NT2/D1 (cell line): ENCODE measurements around the gene GRB10.

ENCODE experiments used
- DNase-seq: peaks from one replicate; pipeline ENCODE4 v3.0.0-alpha.2; 2011; ENCODE audit warnings: low read depth, low spot score
- H3K27me3 ChIP-seq: 2 replicates; pipeline ENCODE4 v1.6.0; 2011; ENCODE audit warnings: mild to moderate bottlenecking; ENCODE audit not compliant: insufficient read length, insufficient read depth
- H3K36me3 ChIP-seq: 2 replicates; pipeline ENCODE4 v1.6.1; 2011; ENCODE audit warnings: mild to moderate bottlenecking, low read length, mixed read lengths; ENCODE audit not compliant: insufficient read depth, insufficient read length
- H3K4me1 ChIP-seq: 2 replicates; pipeline ENCODE4 v1.5.1; 2011; ENCODE audit not compliant: insufficient read depth, insufficient read length
- H3K4me3 ChIP-seq: 2 replicates; pipeline ENCODE4 v1.5.1; 2011; ENCODE audit warnings: low read depth; ENCODE audit not compliant: insufficient read length
- H3K9ac ChIP-seq: 2 replicates; pipeline ENCODE4 v1.6.0; 2011; ENCODE audit warnings: low read depth; ENCODE audit not compliant: insufficient read length
- H3K9me3 ChIP-seq: 2 replicates; pipeline ENCODE4 v1.5.1; 2011; ENCODE audit warnings: mild to moderate bottlenecking, low read length; ENCODE audit not compliant: insufficient read depth
- SUZ12 ChIP-seq: IDR thresholded peaks from 2 replicates; pipeline ENCODE4 v1.6.1; 2011; ENCODE audit not compliant: insufficient read length, insufficient read depth; ENCODE audit errors: extremely low read depth
- YY1 ChIP-seq: IDR thresholded peaks from 2 replicates; pipeline ENCODE4 v1.6.1; 2011; ENCODE audit not compliant: insufficient read length, insufficient read depth
- ZNF274 ChIP-seq: IDR thresholded peaks from 2 replicates; pipeline ENCODE4 v1.6.1; 2011; ENCODE audit warnings: mild to moderate bottlenecking, low read depth, low read length

The GRB10 gene

GRCh38 chr7:50594734-50595485 lies 187.8 kb downstream of the GRB10 start:
- Histone ChIP-seq H3K36me3 (peaks cover 69% of the 10 kb centered on the region), H3K4me1 (peaks cover 3% of the 10 kb centered on the region), H3K27me3 (no peaks in the 10 kb centered on the region), H3K4me3 (no peak overlapping the region), H3K9ac (no peak overlapping the region), H3K9me3 (no peaks in the 10 kb centered on the region)
- no peak for DNase-seq
- TF ChIP-seq ZNF274, result no peak

- no peak overlapping the region for H3K4me3 ChIP-seq
- H3K9me3 ChIP-seq, result no peaks in the 10 kb centered on the region
- H3K9ac ChIP-seq, result no peak overlapping the region
- TF ChIP-seq SUZ12 (no peak), YY1 (no peak), ZNF274 (no peak)
- peaks cover 61% of the 10 kb centered on the region for H3K36me3 ChIP-seq
- peaks cover 3% of the 10 kb centered on the region for H3K4me1 ChIP-seq
- DNase-seq, result no peak
- no peaks in the 10 kb centered on the region for H3K27me3 ChIP-seq
These were observed 188.6 kb downstream of the GRB10 start for GRCh38 chr7:50594136-50594535.

- H3K9ac ChIP-seq, result no peak overlapping the region
- H3K4me1 ChIP-seq, result peaks cover 3% of the 10 kb centered on the region
- peaks cover 50% of the 10 kb centered on the region for H3K36me3 ChIP-seq
- no peak for DNase-seq
- TF ChIP-seq ZNF274, result no peak
- TF ChIP-seq SUZ12, result no peak
- no peak for TF ChIP-seq YY1
- no peak overlapping the region for H3K4me3 ChIP-seq
- H3K27me3 ChIP-seq, result no peaks in the 10 kb centered on the region
- no peaks in the 10 kb centered on the region for H3K9me3 ChIP-seq
These were observed 189.8 kb downstream of the GRB10 start for GRCh38 chr7:50592940-50593339.

- H3K4me1 ChIP-seq, result peaks cover 3% of the 10 kb centered on the region
- H3K27me3 ChIP-seq, result no peaks in the 10 kb centered on the region
- peaks cover 41% of the 10 kb centered on the region for H3K36me3 ChIP-seq
- no peak overlapping the region for H3K4me3 ChIP-seq
- H3K9ac ChIP-seq, result no peak overlapping the region
- DNase-seq, result no peak
- TF ChIP-seq SUZ12 (no peak), ZNF274 (no peak), YY1 (no peak)
- no peaks in the 10 kb centered on the region for H3K9me3 ChIP-seq
These were observed 190.9 kb downstream of the GRB10 start for GRCh38 chr7:50591480-50592438.

GRCh38 chr7:50591098-50591479 lies 191.6 kb downstream of the GRB10 start:
- TF ChIP-seq SUZ12, result no peak
- TF ChIP-seq YY1, result no peak
- no peak for TF ChIP-seq ZNF274
- H3K9ac ChIP-seq, result no peak overlapping the region
- H3K27me3 ChIP-seq, result no peaks in the 10 kb centered on the region
- H3K36me3 ChIP-seq, result peaks cover 37% of the 10 kb centered on the region
- H3K4me1 ChIP-seq, result peaks cover 3% of the 10 kb centered on the region
- DNase-seq, result no peak
- no peak overlapping the region for H3K4me3 ChIP-seq
- H3K9me3 ChIP-seq, result no peaks in the 10 kb centered on the region

GRCh38 chr7:50590535-50590934 lies 192.2 kb downstream of the GRB10 start:
- Histone ChIP-seq H3K36me3 (peaks cover 36% of the 10 kb centered on the region), H3K4me3 (no peak overlapping the region), H3K4me1 (peaks cover 3% of the 10 kb centered on the region), H3K9me3 (no peaks in the 10 kb centered on the region), H3K27me3 (no peaks in the 10 kb centered on the region), H3K9ac (no peak overlapping the region)
- DNase-seq, result no peak
- no peak for TF ChIP-seq YY1
- no peak for TF ChIP-seq SUZ12
- no peak for TF ChIP-seq ZNF274

GRCh38 chr7:50589364-50589763 lies 193.3 kb downstream of the GRB10 start:
- Histone ChIP-seq H3K36me3 (peaks cover 26% of the 10 kb centered on the region), H3K9ac (no peak overlapping the region), H3K4me3 (no peak overlapping the region), H3K9me3 (peaks cover 3% of the 10 kb centered on the region; the same call in 1 of the 2 replicates), H3K27me3 (no peaks in the 10 kb centered on the region), H3K4me1 (peaks cover 3% of the 10 kb centered on the region)
- no peak for DNase-seq
- TF ChIP-seq SUZ12 (no peak), YY1 (no peak)
